Peyer's patch (tissue), 4 donors: ENCODE data around the gene FMO4.

Experiments
- POLR2A ChIP-seq, 2 donors: fragments of 450-650 bp; IDR thresholded peaks; one replicate each; pipeline ENCODE4 v1.5.1; 2017; ENCODE audit warnings: antibody characterized with exemption in 2 of 2, mild to moderate bottlenecking in 2 of 2, moderate library complexity in 2 of 2
- TF ChIP-seq, protein P1 (sequence below), 6 experiments: fragments of 450-650 bp in 4 of 6; fragments of 200-600 bp in 2 of 6; sonication (generic) in 1 of 6; IDR thresholded peaks; one replicate each; pipeline ENCODE4 v1.5.1; 2017 to 2019; ENCODE audit warnings: antibody characterized with exemption in 6 of 6, mild to moderate bottlenecking in 3 of 6, moderate library complexity in 1 of 6

DNA sequence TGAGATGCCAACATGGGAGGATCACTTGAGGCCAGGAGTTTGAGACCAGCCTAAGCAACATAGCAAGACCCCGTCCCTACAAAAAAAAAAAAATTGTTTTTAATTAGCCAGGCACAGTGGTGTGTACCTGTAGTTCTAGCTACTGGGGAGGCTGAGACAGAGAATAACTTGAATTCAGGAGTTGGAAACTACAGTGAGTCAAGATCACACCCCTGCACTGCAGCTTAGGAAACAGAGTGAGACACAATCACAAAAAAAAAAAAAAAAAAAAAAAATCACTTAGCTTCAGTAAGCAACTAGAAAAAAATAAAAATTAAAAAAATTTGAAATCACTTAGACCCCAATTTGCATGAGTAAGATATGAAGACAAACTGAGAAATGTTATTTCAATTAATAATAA, 53.5 kb downstream of the FMO4 start:
- TF ChIP-seq, protein P1, sequence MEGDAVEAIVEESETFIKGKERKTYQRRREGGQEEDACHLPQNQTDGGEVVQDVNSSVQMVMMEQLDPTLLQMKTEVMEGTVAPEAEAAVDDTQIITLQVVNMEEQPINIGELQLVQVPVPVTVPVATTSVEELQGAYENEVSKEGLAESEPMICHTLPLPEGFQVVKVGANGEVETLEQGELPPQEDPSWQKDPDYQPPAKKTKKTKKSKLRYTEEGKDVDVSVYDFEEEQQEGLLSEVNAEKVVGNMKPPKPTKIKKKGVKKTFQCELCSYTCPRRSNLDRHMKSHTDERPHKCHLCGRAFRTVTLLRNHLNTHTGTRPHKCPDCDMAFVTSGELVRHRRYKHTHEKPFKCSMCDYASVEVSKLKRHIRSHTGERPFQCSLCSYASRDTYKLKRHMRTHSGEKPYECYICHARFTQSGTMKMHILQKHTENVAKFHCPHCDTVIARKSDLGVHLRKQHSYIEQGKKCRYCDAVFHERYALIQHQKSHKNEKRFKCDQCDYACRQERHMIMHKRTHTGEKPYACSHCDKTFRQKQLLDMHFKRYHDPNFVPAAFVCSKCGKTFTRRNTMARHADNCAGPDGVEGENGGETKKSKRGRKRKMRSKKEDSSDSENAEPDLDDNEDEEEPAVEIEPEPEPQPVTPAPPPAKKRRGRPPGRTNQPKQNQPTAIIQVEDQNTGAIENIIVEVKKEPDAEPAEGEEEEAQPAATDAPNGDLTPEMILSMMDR (IDR thresholded peaks at IDR 0.05) = no peak
- no peak for TF ChIP-seq POLR2A (IDR thresholded peaks at IDR 0.05)
